ENCODE measurements around the gene GGT6.

Gene GGT6

DNA sequence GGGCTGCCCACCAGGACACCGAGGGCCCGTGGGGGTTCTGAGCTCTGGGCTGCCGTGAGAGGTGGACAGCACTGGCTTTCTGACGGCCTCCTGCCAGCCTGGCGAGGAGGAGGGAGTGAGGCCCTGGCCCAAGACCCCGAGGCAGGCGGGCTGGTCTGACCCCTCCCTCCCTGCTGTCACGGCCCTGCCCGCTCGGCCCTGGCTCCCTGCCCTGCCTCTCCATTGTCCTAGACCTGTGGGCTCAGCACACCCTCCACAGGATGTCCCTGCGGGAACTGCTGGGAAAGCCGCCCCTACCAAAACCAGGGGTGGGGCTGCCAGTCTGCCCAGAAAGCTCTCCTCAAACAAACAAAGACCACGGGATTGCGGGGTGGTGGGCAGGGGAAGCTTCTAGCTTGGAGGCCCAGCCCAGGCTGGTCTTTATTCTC, 41.0 kb downstream of the GGT6 start:
- DNase-seq: no peak

DNA sequence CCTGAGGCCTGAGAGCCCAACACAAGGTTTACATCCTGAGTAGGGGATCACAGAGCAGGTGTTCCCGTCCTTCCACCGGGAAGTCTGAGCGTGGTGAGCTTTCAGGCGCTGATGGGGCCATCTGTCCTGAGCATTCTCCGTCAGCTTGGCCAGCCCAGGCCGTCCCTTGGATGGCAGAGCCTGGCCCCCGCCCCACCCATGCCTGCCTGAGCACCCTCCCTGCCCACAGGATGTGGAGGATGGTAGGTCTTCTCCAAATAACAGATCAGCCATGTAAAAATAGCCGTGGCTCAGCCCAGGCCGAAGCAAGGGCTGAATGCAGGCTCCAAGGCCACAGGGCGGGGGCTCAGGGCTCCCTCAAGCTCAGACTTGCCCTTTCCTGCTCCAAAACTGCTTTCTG, 41.5 kb downstream of the GGT6 start:
- no peak for DNase-seq

DNA sequence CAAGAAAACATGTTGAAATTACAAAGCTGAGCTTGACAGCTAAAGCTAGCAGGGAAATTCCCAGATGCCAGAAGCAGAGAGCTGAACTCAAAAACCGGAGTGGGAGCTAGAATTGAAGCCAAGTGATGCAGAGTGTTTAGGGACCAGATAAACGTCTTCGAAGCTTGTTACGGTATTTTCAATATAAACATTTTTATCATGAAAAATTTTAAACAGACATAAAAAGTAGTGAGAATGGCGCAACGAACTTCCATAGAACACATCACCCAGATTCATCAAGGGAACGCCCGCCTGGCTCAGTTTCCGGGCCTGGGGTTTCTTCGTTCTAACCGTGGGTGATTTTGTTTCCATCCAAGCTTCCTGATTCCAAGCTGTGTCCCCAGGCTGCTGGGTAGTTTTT, 43.6 kb downstream of the GGT6 start:
- no peak for DNase-seq

DNA sequence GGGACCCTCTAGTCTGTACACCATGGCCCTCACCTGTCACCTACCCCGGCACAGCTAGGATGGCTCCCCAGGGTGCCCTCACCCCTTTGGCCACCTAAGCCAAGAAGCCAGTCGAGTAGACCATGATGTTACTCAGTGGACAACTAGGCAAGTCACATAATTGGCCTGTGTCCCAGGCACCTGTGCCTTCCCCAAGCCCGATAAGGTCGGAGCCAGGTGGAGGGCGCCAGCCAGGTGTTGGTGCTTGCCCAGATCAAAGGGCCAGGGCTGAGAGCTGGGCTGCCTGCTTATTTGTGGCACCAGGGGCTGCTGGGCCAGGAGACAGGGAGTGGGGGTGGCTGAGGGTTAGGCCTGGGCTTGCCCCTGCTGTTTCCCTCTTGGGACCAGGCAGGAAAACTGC, 44.9 kb downstream of the GGT6 start:
- no peak for DNase-seq

DNA sequence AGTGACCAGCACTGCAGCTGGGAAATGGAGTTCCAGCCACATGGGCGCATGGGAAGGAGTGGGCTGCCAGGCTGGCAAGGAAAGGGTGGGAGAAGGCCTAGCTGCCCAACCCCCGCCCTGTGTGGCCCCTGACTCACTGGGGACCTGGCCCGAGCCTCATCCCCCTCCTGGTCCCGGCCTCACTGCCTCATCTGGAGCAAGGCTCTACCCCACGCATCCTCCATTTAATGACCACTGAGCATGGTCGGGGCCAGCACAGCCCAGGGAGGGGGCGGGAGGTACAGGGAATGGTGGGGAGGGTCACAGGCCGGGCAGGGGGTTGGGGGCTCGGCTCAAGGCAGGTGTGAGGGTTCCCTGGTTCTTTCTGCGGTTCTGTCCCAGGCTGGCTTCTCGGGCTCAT, 45.6 kb downstream of the GGT6 start:
- no peak for DNase-seq

DNA sequence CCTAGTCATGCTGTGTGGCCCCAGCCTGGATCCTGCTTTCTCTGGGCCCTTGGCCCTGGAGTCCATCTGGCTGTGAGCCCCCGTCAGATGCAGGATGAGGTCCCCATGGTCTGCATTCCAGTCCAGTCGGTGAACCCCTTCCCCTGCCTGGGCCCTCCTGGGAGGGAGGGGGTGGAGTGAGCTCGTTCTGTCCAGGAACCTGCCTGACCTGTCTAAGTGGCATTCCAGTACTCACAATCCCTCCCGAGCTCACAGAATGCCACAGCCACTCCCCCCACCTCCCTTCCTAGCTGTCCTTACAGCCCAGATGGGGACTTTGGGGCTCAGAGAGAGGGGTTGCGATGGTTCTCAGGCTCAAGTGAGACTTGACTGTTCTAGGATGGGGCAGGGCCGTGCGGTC, 46.2 kb downstream of the GGT6 start:
- no peak for DNase-seq

DNA sequence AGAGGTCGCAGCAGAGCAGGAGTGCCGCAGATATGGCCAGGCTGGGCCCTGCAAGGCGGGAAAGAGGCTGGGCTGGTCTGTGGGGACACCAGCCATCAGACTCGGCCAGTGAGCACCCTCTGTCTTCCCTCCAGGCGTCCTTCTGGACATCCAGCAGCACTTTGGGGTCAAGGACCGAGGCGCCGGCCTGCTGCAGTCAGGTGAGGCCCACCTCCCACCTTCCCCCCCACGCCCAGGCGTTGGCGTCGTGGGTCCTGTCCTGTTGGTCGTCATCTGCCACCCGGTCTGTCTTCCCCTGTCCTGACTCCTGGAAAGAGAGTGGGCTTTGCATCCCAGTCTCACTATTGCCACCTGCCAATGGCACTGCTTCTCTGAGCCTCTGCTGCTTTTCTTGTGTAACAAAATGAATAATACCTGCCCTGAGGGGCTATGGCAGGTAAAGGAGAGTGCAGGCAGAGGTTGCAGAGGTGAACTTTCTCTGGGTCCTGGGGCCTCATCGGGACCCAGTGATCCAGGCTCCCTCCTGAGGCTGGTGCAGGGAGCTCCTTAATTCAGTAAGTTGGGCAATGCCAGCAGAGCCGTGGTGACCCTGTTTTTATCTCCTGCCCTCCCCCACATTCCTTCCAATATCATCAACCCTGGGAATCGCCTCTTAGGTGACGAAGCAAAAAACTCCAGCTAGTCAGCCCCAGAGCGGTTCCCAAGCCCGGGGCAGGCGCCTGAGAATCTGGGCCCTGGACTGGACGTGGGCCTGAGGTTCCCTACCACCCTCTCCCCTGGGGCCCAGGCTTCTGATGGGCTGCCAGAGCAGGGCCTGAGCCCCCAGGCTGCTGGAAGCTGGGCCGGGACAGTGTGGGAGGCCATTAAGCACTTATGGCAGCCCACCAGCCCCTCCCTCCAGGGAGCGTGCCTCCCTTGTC, 47.0 kb downstream of the GGT6 start:
- DNase-seq: no peak

DNA sequence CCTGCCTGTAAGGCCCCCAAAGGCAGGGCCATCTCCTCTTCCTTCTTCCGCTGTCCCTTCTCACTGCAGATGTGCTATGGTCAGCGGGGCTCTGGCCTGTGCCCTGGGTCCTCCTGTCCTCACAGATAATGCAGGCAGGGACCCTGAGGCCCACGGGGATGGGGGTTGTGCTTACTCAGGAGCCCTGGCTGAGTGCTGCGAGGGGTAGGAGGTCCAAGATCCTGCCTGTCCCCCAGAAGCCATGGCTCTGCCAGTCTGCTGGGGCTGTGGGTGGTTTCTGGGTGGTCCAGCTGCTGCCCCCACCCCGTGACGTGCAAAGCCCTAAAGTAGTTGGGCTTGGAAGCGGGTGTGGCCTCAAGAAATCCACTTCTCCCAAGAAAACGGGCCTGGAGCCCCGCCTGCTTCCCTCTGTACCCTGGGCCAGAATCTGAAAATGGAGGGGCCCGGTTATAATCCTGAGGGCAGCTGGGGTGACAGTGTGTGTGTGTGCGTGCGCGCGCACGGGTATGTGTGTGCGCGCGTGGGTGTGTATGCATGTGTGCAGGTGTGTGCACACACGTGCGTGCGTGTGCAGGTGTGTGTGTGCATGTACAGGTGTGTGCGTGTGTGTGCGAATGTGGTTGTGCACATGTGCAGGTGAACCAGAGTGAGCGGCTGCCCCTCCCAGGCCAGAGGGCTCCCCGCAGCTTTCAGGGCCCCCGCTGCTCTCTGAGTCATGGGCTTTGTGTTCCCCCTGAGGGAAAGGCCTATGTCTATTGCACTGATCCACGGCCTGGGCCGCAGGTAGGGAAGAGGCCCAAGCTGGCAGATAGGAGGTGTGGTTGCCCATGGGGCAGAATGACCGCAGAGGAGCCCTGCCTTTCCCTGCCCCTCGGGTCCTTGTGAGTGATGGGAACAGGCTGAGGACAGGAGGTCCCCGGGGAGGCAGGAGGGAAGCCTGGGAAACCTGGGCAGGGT, 47.9 kb downstream of the GGT6 start:
- no peak for DNase-seq

DNA sequence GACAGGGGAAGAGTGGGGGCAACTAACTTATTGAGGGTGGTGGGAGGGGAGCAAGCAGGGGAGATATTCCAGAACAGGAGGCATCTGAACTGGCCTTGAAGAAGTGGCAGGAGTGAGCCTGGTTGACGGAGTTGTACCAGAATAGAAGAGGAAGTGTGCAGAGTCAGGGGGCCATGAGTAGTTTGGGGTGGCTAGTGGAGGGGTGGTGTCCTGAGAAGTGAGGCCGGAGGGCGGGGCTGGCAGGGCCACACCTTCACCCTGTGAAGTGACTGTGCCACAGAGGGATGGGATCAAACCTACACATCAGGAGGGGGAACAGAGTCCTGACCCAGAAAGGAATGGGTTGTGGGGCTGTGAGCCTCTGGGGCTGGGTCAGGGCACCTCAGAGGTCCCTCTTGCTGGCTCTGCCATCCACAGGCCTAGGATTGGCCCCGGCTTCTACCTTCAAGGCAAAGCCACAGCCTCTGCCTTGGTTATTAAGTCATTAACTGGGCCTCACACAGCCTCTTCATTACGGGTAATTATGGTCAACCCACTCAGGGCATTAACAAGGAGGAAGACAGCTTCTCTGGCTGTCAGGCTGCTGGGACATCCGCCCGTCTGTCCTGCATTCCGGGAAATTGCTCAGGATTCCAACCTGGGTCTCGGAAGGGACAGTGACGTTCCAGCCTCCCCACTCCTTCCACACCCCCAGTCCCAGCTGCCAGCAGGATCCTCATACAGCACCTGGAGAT, 49.0 kb downstream of the GGT6 start:
- no peak for DNase-seq

DNA sequence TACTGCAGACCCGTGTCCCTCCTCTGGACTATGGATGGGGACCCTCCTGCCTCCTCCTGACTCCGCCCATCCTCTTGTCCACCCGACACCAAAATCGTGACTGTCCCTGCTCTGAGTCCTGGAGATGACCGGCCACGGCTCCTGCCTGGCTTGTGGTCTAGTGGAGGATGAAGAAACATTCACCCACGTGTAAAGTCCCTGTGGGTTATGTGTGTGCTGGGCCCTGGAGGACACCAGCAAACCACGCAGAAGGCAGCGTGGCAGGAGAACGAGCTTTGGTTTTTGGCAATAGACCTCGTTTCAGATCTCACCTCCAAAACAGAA, 49.8 kb downstream of the GGT6 start:
- no peak for DNase-seq

DNA sequence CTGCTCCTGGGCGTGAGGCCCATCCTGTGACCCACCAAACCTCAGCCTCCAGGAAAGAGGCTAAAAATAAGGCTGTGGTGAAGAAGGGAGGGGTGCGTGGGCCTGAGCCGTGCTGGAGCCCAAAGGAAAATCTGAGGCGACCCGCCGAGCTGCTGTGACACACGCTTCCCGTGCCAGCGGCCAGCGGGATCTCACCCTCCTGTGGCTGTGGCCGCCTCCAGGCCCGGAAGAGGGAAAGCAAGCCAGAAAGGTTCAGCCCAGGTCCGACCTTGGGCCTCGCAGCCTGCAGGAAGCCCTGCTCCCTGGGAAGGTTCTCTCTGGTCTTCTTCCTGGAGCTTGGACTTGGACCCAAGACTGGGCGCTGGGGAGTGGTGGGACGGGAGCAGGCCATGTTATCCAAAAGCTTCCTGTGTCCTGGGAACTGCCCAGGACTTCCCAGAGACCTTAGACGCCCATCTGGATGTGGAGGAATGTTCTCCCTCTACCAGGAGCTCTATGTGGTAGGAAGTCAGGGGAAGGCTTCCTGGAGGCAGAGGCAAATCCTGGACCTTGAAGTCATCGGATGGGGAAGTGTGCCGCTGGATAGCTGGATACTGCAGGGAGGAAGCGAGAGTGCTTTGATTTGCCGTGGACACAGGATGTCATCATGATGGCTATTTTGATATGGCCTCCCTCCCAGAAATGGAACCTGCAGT, 50.3 kb downstream of the GGT6 start:
- no peak for DNase-seq

DNA sequence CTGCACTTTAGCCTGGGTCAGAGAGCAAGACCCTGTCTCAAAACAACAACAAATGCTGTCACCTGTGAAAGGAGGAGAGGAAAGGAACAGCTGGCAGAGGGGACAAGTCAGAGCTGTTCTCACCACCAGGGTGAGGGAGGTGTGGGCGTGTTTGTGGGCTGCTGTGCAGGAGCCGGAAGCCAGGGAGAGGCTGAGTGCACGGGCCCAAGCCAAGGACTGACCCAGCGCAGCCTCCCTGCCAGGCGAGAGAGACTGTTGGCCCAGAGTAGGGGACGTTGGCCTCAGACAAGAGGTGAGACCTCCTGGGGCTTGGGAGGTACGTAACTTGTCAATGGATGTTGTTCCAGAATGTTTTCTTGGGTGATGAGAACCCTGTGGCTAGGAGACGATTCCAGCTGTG, 51.0 kb downstream of the GGT6 start:
- peak; percentile 18 for DNase-seq

DNA sequence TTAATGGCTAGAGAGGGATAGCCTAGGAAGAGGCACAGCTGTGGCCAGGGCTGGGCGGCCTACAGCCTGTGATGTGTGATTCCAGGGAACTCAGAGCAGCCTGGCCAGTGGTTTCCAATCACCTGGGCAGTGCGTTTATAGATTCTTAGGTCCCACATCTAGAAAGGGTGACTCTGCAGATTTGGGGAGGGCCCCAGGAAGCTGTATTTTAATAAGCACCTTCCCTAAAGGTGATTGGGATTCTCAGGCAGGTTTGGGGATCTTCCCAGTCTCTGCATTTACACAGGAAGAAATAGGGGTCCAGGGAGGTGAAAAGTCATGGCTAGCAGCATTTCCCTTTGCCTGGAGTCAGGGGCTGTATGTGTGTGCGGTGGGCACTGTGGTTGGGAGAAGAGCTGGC, 52.2 kb downstream of the GGT6 start:
- DNase-seq: no peak

DNA sequence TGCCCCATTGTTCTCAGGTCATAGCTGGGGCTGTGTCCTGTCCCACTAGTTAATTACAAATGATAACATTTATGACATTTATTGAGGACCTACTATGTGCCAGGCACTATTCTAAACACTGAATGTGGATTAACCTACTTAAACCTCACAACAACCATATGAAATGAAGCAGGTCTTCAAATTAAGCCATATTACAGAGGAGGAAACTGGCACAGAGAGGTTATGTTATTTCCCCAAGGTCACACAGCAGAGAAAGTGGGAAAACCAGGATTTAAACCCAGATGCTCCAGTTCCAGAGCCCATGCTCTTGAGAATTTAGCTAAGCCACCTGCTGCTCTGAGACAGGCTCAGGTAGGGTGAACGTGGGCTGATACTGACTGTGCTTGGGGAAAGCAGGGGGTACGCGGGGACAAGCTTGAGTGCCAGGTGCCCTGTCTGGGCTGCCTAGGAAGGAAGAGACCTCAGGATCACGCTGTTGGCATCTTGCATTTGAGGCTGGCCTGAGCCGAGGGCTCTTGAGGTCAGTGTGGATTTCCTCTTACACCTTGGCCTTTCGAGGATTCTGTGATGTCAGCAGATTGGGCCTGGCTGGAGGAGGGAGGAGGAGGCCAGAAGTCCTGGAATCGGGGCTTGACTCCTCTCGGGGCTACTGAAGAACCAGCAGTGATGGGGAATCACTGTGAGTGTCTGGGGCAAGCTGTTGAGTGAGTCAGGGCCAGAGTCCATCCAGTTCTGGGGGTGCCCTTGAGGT, 52.8 kb downstream of the GGT6 start:
- DNase-seq: no peak
